ENCODE measurements around the gene SMC4. TPM values are rescaled to one million over a fixed set of nuclear protein-coding genes. Genes with fewer than 3 reads are reported as not detected.
"Not testable (repeated sequence)": the region's sequence is repeated elsewhere in the genome, so short reads cannot be mapped to it uniquely, and the experiment has no call there.

SMC4 gene
- total RNA-seq, 4 donors from 2014 or later: 25.5 to 53.5 (median 40.7) TPM

- Histone ChIP-seq H3K36me3 (no peaks in the 10 kb centered on the region), H3K27me3 (no peaks in the 10 kb centered on the region), H3K9me3 (no peaks in the 10 kb centered on the region), H3K4me3 (replicated peaks in 1 of 3) (no peak overlapping the region), H3K4me1 (peaks cover 0 to 7% of the 10 kb centered on the region in 2 donors), H3K27ac (no peak overlapping the region)
- 81 to 87% methylated on average over 3 of the region's 3 CpGs for WGBS, 2 donors
- intact Hi-C loops (cut with DNase I): no loop called here
- DNase-seq: no peak
- TF ChIP-seq CTCF (IDR thresholded peaks at IDR 0.05) (no peak), POLR2A (IDR thresholded peaks at IDR 0.05) (no peak)
Measured at GRCh38 chr3:160450846-160451245, 51.4 kb downstream of the SMC4 start.

- Histone ChIP-seq H3K27me3 (no peaks in the 10 kb centered on the region), H3K36me3 (no peaks in the 10 kb centered on the region), H3K4me3 (replicated peaks in 1 of 3) (no peak overlapping the region), H3K9me3 (no peaks in the 10 kb centered on the region), H3K4me1 (peaks cover 0 to 7% of the 10 kb centered on the region in 2 donors), H3K27ac (no peak overlapping the region)
- intact Hi-C loops (cut with DNase I): no loop called here
- TF ChIP-seq POLR2A (IDR thresholded peaks at IDR 0.05) (no peak), CTCF (IDR thresholded peaks at IDR 0.05) (no peak)
- DNase-seq: no peak
- 91 to 92% methylated on average over 4 of the region's 4 CpGs for WGBS, 2 donors
Measured at GRCh38 chr3:160451602-160452001, 52.2 kb downstream of the SMC4 start.

GRCh38 chr3:160452251-160452650 lies 52.8 kb downstream of the SMC4 start:
- H3K36me3 ChIP-seq; intact Hi-C loops (cut with DNase I); H3K27me3 ChIP-seq; DNase-seq; H3K4me3 ChIP-seq (replicated peaks in 1 of 3); H3K4me1 ChIP-seq; H3K9me3 ChIP-seq; H3K27ac ChIP-seq: not testable (repeated sequence)
- 95 to 97% methylated on average over 15 to 19 of the region's 19 CpGs for WGBS, 2 donors

GRCh38 chr3:160454995-160455394 lies 55.5 kb downstream of the SMC4 start:
- Histone ChIP-seq H3K27ac (no peak overlapping the region), H3K4me3 (replicated peaks in 1 of 3) (no peak overlapping the region), H3K36me3 (no peaks in the 10 kb centered on the region), H3K9me3 (no peaks in the 10 kb centered on the region), H3K27me3 (no peaks in the 10 kb centered on the region), H3K4me1 (peaks cover 0 to 4% of the 10 kb centered on the region in 2 donors)
- intact Hi-C loops (cut with DNase I): no loop called here
- no peak for DNase-seq
- 61% methylated on average over 1 of the region's 1 CpG for WGBS, 2 donors
- TF ChIP-seq POLR2A (IDR thresholded peaks at IDR 0.05): no peak
- TF ChIP-seq CTCF (IDR thresholded peaks at IDR 0.05): no peak

GRCh38 chr3:160455846-160456245 lies 56.4 kb downstream of the SMC4 start:
- H3K4me1 ChIP-seq: no peaks in the 10 kb centered on the region
- no peak overlapping the region for H3K27ac ChIP-seq
- H3K27me3 ChIP-seq: no peaks in the 10 kb centered on the region
- H3K36me3 ChIP-seq: no peaks in the 10 kb centered on the region
- TF ChIP-seq POLR2A (IDR thresholded peaks at IDR 0.05): no peak
- TF ChIP-seq CTCF (IDR thresholded peaks at IDR 0.05): no peak
- no peak for DNase-seq
- H3K9me3 ChIP-seq: no peaks in the 10 kb centered on the region
- intact Hi-C loops (cut with DNase I): no loop called here
- no peak overlapping the region for H3K4me3 ChIP-seq (replicated peaks in 1 of 3)
- 94 to 100% methylated on average over 3 of the region's 3 CpGs for WGBS, 2 donors

GRCh38 chr3:160458151-160458550 lies 58.7 kb downstream of the SMC4 start:
- WGBS, 2 donors: 76 to 82% methylated on average over 4 of the region's 4 CpGs
- Histone ChIP-seq H3K27me3 (no peaks in the 10 kb centered on the region), H3K36me3 (no peaks in the 10 kb centered on the region), H3K27ac (no peak overlapping the region), H3K4me1 (no peaks in the 10 kb centered on the region), H3K9me3 (no peaks in the 10 kb centered on the region), H3K4me3 (replicated peaks in 1 of 3) (no peak overlapping the region)
- intact Hi-C loops (cut with DNase I): no loop called here
- TF ChIP-seq POLR2A (IDR thresholded peaks at IDR 0.05) (no peak), CTCF (IDR thresholded peaks at IDR 0.05) (no peak)
- DNase-seq: no peak

Data from thyroid gland (tissue), 4 donors.